GM19455 (cell line): Measurements from ENCODE around the gene SAXO2.
"Not testable (repeated sequence)": the region's sequence is repeated elsewhere in the genome, so short reads cannot be mapped to it uniquely, and the experiment has no call there.

Source experiments
- ATAC-seq: cut with Tn5 transposase; IDR thresholded peaks from one replicate; pipeline ENCODE4 v1.9.1; 2021; ENCODE audit not compliant: unreplicated experiment

SAXO2 gene

DNA sequence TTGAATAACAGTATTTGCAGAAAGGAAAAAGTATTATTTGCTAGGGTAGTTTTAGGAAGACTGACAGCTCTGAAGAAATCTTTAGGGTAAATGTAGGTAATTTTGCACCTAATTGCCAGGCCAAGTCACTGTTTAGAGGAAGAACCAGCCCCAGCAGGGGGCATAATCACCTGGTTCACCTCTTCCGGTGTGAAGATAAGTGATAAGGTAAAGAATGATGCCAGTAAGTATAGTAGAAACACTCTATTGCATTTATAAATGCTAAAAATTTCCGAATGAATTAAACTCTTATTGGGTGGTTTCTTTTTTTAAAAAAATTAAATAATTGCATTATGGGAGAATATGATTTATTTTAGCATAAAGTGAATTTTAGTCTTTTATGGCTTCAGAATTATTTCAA lies 21.8 kb downstream of the SAXO2 start:
- ATAC-seq = not testable (repeated sequence)

- peak; percentile 94 for ATAC-seq
Measured at GRCh38 chr15:82286475-82286874, 23.9 kb downstream of the SAXO2 start.

DNA sequence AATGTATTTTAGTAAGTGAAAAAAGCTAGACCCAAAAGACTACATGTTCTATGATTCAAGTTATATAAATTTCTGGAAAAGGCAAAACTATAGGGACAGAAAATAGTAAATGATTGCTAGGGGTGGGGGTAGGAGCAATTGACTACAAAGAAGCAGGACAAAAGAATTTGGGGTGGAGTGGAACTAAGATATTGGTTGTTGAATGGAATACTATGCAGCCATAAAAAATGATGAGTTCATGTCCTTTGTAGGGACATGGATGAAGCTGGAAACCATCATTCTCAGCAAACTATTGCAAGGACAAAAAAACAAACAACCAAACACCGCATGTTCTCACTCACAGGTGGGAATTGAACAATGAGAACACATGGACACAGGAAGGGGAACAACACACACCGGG lies 25.6 kb downstream of the SAXO2 start:
- not testable (repeated sequence) for ATAC-seq

- ATAC-seq = no peak
Measured at GRCh38 chr15:82292271-82292670, 29.7 kb downstream of the SAXO2 start.

DNA sequence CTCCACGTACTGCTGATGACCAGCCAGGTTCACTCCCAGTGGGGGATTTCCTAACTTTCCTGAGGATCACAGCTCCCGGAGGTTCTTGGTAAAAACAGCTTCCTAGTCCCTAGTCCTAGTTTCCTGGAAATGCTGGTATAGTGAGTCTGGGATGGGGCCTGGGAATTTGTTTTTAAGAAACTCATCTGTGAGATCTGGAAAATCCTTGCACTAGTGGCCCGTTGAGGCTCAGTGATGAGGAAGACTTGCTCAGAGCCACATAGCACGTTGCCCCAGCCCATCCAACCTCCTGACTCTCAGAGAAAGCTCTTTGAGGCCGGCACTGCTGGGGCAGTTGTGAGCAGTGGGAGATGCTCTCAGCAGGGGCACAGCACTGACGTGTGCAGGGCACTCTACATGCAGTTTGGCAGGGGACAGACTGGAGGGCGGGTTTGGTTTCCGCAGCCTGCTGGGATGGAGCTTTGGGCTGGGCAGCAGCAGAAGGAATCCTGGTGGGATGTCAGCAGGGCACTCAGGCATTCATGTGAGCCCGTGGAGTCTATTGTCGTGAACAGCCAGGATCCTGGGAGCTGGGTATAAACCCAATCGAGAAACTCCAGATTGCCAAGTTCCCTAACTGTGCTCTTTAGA lies 31.6 kb downstream of the SAXO2 start:
- ATAC-seq = no peak

DNA sequence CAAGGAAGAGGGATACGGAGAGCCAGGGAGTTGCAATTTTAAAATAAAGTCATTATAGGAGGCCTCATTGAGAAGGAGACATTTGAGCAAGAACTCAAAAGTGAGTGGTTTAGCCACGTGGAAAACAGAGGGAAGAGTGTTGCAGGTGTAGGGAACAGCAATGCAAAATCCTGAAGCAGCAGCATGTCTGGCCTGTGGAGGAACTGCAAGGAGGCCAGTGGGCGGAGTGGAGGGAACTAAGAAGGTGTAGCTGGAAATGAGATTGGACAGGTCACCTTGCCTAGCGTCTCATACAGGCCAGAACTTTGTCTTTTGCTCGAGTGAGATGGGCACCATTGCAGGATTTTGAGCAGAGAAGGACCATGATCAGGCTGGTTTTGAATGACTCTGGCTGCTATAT lies 34.9 kb downstream of the SAXO2 start:
- no peak for ATAC-seq

DNA sequence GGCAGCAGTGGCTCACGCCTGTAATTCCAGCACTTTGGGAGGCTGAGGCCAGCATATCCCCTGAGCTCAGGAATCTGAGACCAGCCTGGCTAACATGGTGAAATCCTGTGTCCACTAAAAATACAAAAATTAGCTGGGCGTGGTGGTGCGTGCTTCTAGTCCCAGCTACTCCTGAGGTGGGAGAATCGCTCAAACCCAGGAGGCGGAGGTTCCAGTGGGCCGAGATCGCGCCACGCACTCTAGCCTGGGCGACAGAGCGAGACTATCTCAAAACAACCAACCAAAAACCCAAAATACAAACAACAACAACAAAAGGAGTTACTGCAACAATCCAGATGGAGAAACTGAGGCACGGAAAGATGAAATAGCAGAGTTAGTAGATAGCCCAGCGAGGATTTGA lies 35.4 kb downstream of the SAXO2 start:
- ATAC-seq = no peak

DNA sequence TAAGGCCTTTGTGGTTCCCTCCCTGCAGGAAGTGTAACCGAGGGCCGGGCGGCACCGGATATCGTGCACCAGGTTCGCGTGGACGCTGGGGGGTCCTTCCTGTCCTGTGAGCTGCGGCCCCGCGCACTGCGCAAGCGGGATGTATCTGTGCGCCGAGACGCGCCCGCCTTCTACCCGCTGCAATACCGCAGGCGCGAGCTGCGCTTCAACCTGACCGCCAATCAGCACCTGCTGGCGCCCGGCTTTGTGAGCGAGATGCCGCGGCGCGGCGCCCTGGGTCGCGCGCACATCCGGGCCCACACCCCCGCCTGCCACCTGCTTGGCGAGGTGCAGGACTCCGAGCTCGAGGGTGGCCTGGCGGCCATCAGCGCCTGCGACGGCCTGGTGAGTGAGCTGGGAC lies 35.9 kb downstream of the SAXO2 start:
- peak; percentile 50 for ATAC-seq

- not testable (repeated sequence) for ATAC-seq
Measured at GRCh38 chr15:82299511-82299914, 36.9 kb downstream of the SAXO2 start.

- not testable (repeated sequence) for ATAC-seq
Measured at GRCh38 chr15:82300326-82300725, 37.7 kb downstream of the SAXO2 start.

DNA sequence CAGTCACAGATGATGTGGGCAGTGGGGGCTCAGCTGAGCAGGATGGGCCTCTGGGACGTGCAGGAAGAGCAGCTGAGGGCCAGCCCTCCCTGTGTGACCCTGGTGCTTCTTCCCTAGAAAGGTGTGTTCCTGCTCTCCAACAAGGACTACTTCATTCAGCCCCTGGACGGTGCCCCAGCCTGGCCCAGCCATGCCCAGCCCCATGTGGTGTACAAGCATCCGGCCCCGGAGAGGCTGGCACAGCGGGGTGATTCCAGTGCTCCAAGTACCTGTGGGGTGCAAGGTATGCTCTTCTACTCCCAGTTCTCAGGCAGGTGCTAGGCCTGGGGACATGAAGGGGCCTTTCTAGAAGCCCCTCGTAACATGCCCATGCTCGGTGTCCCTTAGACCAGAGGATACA lies 38.3 kb downstream of the SAXO2 start:
- no peak for ATAC-seq

GRCh38 chr15:82301296-82302016 lies 38.8 kb downstream of the SAXO2 start:
- no peak for ATAC-seq

DNA sequence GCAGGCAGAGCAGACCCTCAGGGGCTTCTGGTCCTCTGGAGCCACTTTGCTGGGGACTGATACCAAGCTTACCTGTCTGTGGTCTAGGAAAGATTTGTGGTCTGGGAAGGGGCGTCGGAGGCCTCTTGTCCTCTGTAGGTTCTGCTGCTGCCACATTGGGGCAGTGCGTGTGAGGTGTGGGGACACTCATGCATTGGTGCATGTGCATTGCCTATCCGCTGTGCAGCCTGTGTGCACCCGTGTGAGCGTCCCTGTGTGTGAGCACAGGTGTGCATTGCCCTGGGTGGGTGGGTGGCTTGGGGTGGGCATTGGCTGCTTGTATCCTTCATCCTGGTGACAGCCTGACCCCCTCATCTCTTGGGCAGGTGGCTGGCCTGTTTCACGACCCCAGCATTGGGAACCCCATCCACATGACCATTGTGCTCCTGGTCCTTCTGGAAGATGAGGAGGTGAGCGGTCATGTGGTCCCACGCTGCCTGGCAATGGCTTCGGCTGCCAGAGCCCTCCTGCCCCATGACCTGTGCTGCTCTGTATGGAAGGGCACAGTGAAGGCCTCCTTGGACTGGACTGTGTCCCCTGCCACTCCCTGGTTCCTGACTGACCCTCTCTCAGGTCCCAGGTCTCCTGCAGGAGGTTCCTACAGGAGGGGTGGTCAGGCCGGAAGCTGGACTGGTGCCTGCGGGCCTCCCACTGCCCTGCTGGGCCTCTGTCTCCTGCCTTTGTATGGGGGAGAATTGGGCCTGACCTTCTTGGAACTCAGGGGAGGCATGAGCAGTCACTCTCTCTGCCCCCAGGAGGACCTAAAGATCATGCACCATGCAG lies 41.5 kb downstream of the SAXO2 start:
- no peak for ATAC-seq

- no peak for ATAC-seq
Measured at GRCh38 chr15:82304778-82305090, 42.1 kb downstream of the SAXO2 start.

- ATAC-seq = no peak
Measured at GRCh38 chr15:82305621-82306048, 43.0 kb downstream of the SAXO2 start.

DNA sequence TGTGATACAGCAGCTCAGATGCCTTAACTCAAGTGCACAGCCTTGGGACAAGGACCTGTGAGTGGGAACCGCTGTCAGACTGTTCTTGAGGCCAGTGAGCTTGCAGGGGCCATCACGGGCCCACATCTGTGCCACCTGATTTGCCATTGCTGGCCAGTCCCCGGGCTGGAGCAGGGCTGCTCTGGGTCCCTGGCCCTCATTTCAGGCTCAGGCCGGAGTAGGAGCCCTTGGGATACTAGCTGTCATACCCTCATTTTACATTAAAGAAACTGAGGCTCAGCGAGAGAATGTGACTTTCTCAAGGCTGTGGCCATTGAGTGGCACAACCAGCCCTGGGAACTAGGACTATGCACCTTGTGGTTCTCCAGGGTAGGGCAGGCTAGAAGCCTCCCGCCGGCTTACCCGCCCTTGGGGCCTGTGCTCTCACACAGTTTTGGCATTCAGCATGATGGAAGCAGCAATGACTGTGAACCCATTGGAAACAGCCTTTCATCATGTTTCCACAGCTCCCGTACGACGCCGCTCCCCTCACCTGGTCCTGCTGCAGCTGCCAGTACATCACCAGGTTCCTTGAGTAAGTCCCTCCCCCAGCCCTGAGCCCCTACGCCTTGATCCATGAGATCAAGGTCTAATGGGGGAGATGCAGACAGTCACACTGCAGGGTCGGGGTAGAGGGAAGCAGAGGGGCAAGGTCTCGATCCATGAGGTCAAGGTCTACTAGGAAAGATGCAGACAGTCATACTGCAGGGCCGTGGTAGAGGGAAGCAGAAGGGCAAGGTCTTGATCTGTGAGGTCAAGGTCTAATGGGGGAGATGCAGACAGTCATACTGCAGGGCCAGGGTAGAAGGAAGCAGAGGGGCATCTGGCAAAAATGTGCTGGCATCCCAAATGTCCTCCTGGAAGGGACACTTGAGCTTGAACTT lies 44.4 kb downstream of the SAXO2 start:
- no peak for ATAC-seq

DNA sequence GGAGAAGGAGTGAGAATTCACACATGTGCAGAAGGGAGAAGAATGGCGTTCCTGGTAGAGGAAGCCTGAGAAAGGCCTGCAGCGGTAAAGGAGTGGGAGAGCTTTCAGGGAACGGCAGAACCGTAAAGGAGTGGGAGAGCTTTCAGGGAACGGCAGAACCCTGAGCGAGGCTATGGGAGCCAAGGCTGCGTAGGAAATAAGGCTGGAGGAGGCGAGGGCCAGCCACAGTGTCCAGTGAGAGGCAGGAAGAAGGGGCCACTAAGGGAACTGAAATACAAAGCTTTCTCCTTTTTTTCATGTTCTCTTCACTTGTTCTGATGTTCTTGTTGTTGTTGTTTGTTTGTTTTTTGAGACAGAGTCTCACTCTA lies 45.1 kb downstream of the SAXO2 start:
- no peak for ATAC-seq

DNA sequence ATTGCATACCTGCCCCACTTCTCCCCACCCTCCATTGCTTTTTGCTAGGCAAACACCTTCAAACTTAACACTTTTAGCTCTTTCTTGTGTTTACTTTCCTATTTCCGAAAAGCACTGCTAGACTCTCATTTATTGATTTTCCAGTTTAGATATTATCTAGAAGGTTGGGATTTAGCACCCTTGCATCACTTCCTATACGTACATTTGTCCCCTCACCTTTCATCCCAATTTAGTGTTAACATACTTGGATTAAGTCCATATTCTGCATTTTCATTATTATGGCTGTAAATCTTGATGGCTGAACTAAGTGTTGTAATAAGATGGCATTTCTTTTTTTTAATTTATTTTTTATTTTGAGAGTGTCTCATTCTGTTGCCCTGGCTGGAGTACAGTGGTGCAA lies 47.2 kb downstream of the SAXO2 start:
- ATAC-seq = no peak

DNA sequence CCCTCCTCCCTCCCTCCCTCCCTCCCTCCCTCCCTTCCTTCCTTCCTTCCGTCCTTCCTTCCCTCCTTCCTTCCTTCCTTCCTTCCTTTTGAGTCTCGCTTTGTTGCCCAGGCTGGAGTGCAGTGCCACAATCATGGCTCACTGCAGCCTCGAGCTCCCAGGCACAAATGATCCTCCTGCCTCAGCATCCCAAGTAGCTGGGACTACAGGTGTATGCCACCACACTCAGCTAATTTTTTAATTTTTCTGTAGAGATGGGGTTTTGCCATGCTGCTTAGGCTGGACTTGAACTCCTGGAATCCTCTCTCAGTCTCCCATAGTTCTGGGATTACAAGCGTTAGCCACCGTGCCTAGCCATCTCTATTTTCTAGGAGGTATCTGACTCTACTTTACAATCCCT lies 48.7 kb downstream of the SAXO2 start:
- ATAC-seq = not testable (repeated sequence)

- no peak for ATAC-seq
Measured at GRCh38 chr15:82312586-82313349, 50.1 kb downstream of the SAXO2 start.
